ENCODE data around the gene QSOX2.

QSOX2 gene

DNA sequence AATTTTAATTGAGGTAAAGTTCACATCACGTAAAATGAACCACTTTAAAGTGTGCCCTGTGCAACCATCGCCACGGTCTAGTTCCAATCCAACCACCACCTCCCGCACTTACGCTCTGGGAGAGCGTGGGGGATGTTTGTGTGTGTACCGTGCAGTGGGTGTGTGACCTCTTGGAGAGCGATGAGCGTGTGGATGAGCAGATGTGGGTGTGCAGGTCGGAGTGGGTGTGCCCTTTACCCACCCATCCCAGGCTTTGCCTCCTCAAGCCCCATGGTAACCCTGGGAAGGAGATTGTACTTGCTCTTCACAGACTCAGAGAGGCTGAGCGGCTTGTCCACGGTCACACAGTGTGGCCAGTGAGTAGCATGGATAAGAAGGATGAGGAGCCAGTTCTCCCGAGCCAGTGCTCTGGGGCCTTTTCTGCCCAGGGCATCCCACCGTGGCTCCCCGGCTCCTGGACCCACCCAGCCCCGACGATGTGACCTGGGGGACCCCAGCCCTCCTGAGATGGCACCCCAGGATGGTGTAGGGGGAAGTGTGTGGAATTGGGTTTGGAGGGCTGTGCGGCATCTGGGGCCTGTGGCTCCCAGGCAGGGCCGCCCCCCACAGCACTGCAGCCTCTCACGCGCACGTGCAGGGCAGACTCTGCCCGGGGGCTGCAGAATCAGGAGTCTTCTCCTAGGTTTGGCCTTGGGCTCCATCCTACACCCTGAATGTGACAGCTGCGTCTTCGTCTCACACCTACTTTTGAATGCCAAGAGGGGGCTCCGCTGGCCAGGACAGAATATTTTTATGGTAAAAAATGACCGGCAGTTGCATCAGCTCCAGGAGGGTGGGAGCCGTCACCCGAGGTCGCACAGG lies 54.3 kb downstream of the QSOX2 start (continued):
- no peak for TF ChIP-seq SCRT2 (tag by site-specific recombination; IDR thresholded peaks at IDR 0.05)
- no peak for TF ChIP-seq ZSCAN16 (tag by site-specific recombination; IDR thresholded peaks at IDR 0.05)
- TF ChIP-seq ZNF768 (tag by site-specific recombination; IDR thresholded peaks at IDR 0.05), result peak; percentile 58; the same call in 1 of the 2 replicates
- TF ChIP-seq ZSCAN23 (tag by site-specific recombination; IDR thresholded peaks at IDR 0.05), result no peak

DNA sequence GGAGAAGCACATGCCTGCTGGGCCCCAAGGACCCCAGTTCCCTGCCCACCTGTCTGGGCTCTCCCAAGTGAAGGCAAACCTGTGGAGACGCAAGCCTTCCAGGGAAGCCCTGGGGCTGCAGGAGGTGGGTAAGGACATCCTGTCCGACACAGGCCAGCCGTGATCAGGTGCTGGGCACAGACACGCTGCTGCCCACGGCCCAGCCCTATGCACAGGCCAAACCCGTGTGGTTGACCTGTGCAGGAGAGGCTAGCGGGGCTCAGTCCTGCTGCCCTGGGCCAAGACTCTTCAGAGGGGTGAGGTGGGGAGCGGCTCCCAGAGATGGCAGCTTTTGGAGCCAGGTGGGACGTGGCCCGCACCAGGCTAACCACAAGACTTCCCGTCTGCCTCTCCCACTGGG lies 55.0 kb downstream of the QSOX2 start:
- Histone ChIP-seq H3K9me3 (ENCODE audit: control insufficient read depth, insufficient read depth, low read depth, low read length) (no peaks in the 10 kb centered on the region), H3K27ac (ENCODE audit: extremely low read depth, low read depth, low read length) (no peak overlapping the region), H3K36me3 (ENCODE audit: control insufficient read depth in 2 of 2, insufficient read depth in 1 of 2, low read length in 2 of 2) (no peaks in the 10 kb centered on the region), H3K4me3 (ENCODE audit: low read depth, low read length) (no peak overlapping the region), H3K4me1 (ENCODE audit: control insufficient read depth, insufficient read depth, low read length) (peaks cover 2% of the 10 kb centered on the region; the same call in 1 of the 2 replicates)
- TF ChIP-seq ZNF48 (tag by site-specific recombination; IDR thresholded peaks at IDR 0.05), result no peak
- TF ChIP-seq ZNF624 (tag by site-specific recombination; IDR thresholded peaks at IDR 0.05), result no peak
- TF ChIP-seq ZNF600 (tag by site-specific recombination; IDR thresholded peaks at IDR 0.05), result peak; percentile 52; the same call in 1 of the 2 replicates
- TF ChIP-seq ZNF10 (tag by site-specific recombination; IDR thresholded peaks at IDR 0.05), result peak; percentile 72
- ChIA-PET CTCF (no interaction called here), POLR2A (interaction anchor here (0.7 kb wide), 1 partner anchor 77 kb away, joined by 4 read pairs; no protein-coding TSS in a partner anchor)

DNA sequence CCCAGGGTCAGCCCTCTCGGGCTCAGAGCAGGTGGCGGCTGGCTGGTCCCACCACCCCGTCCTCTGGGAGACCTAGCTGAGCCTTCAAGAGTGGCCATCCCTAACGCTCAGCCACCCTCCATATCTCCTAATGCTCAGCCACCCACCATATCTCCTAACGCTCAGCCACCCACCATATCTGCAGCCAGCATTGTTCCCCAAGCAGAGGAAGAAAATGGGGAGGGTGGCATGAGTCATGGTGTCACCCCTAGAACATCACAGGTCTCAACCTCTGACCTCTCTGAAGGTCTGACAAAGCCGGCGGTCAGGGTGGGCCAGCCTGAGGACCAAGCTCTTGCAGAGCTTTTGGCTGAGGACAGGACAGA lies 55.4 kb downstream of the QSOX2 start:
- Histone ChIP-seq H3K36me3 (ENCODE audit: control insufficient read depth in 2 of 2, insufficient read depth in 1 of 2, low read length in 2 of 2) (no peaks in the 10 kb centered on the region), H3K4me1 (ENCODE audit: control insufficient read depth, insufficient read depth, low read length) (peaks cover 2% of the 10 kb centered on the region; the same call in 1 of the 2 replicates), H3K9me3 (ENCODE audit: control insufficient read depth, insufficient read depth, low read depth, low read length) (no peaks in the 10 kb centered on the region), H3K27ac (ENCODE audit: extremely low read depth, low read depth, low read length) (no peak overlapping the region), H3K4me3 (ENCODE audit: low read depth, low read length) (no peak overlapping the region)
- TF ChIP-seq ZSCAN16 (tag by site-specific recombination; IDR thresholded peaks at IDR 0.05) (no peak), ZBTB48 (tag by site-specific recombination; IDR thresholded peaks at IDR 0.05) (no peak), EGR2 (tag by site-specific recombination; IDR thresholded peaks at IDR 0.05; ENCODE audit: low read depth) (peak; percentile 79), ZNF560 (tag by site-specific recombination; IDR thresholded peaks at IDR 0.05; ENCODE audit: borderline replicate concordance) (no peak), HOXC10 (CRISPR knock-in tag; IDR thresholded peaks at IDR 0.05) (no peak), BCL11A (tag by site-specific recombination; IDR thresholded peaks at IDR 0.05; ENCODE audit: low read depth) (0 out of 2 replicates have a peak, but pooled peaks have one; percentile 23), ZFHX2 (tag by site-specific recombination; conservative IDR thresholded peaks at IDR 0.05) (peak; percentile 87)
- CTCF ChIA-PET, result interaction anchor here (0.9 to 1.0 kb wide), 2 partner anchors 15 to 33 kb away, joined by 3 to 4 read pairs; no protein-coding TSS in a partner anchor
- POLR2A ChIA-PET, result interaction anchor here (0.7 kb wide), 1 partner anchor 77 kb away, joined by 4 read pairs; no protein-coding TSS in a partner anchor

- H3K9me3 ChIP-seq (ENCODE audit: control insufficient read depth, insufficient read depth, low read depth, low read length), result no peaks in the 10 kb centered on the region
- H3K36me3 ChIP-seq (ENCODE audit: control insufficient read depth in 2 of 2, insufficient read depth in 1 of 2, low read length in 2 of 2), result no peaks in the 10 kb centered on the region
- H3K27ac ChIP-seq (ENCODE audit: extremely low read depth, low read depth, low read length), result no peak overlapping the region
- POLR2A ChIA-PET, result interaction anchor here (0.7 kb wide), 1 partner anchor 76 kb away, joined by 4 read pairs; no protein-coding TSS in a partner anchor
- CTCF ChIA-PET, result interaction anchor here (0.6 to 1.0 kb wide), 4 partner anchors 14 to 718 kb away, joined by 3 to 4 read pairs (median 4); no protein-coding TSS in a partner anchor
- peaks cover 2% of the 10 kb centered on the region; the same call in 1 of the 2 replicates for H3K4me1 ChIP-seq (ENCODE audit: control insufficient read depth, insufficient read depth, low read length)
- H3K4me3 ChIP-seq (ENCODE audit: low read depth, low read length), result no peak overlapping the region
- TF ChIP-seq WT1 (tag by site-specific recombination; IDR thresholded peaks at IDR 0.05) (peak; percentile 86), ZBTB8A (tag by site-specific recombination; IDR thresholded peaks at IDR 0.05) (peak; percentile 93), ZNF629 (tag by site-specific recombination; IDR thresholded peaks at IDR 0.05) (peak; percentile 47; the same call in 1 of the 2 replicates), OSR2 (tag by site-specific recombination; IDR thresholded peaks at IDR 0.05) (peak; percentile 91), ZNF366 (tag by site-specific recombination; conservative IDR thresholded peaks at IDR 0.05) (peak; percentile 59), ZNF223 (tag by site-specific recombination; IDR thresholded peaks at IDR 0.05) (no peak), GLIS1 (tag by site-specific recombination; IDR thresholded peaks at IDR 0.05) (peak; percentile 81), ZNF184 (tag by site-specific recombination; IDR thresholded peaks at IDR 0.05) (no peak), ZNF155 (tag by site-specific recombination; IDR thresholded peaks at IDR 0.05) (no peak), ZNF658 (tag by site-specific recombination; IDR thresholded peaks at IDR 0.05) (no peak), SP7 (tag by site-specific recombination; IDR thresholded peaks at IDR 0.05) (peak; percentile 93), KLF1 (tag by site-specific recombination; IDR thresholded peaks at IDR 0.05) (peak; percentile 99), IKZF3 (tag by site-specific recombination; IDR thresholded peaks at IDR 0.05) (0 out of 2 replicates have a peak, but pooled peaks have one; percentile 34), BCL11B (tag by site-specific recombination; IDR thresholded peaks at IDR 0.05; ENCODE audit: low read depth) (no peak)
- TF ChIP-seq, protein P1, sequence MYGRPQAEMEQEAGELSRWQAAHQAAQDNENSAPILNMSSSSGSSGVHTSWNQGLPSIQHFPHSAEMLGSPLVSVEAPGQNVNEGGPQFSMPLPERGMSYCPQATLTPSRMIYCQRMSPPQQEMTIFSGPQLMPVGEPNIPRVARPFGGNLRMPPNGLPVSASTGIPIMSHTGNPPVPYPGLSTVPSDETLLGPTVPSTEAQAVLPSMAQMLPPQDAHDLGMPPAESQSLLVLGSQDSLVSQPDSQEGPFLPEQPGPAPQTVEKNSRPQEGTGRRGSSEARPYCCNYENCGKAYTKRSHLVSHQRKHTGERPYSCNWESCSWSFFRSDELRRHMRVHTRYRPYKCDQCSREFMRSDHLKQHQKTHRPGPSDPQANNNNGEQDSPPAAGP (tag by site-specific recombination; IDR thresholded peaks at IDR 0.05), result peak; percentile 100
Observed at GRCh38 chr9:136189394-136190236, 56.0 kb downstream of the QSOX2 start.

All from HEK293 (cell line).